A549 (cell line): ENCODE results near the gene MYO6. TPM values are rescaled to one million over a fixed set of nuclear protein-coding genes. Genes with fewer than 3 reads are reported as not detected.
"Not testable (repeated sequence)": the region's sequence is repeated elsewhere in the genome, so short reads cannot be mapped to it uniquely, and the experiment has no call there.

Source experiments
- ATAC-seq, 2 experiments: fragments of 200-7000 bp in 1 of 2; fragments of >200 bp in 1 of 2; cut with Nextera tagmentation in 1 of 2; cut with Tn5 transposase in 1 of 2; 3 replicates each; pipeline versions ENCODE4 v1.8.0 to v1.9.1; 2018 to 2020; ENCODE audit warnings: mild to moderate bottlenecking in 1 of 2, moderate library complexity in 1 of 2
- CTCF ChIA-PET: fragments of 300-600 bp; sonication (Branson Sonifier 250); formaldehyde crosslinking; extraction: SDS; loops from one replicate; lab custom pipeline; 2021; ENCODE audit warnings: antibody characterized with exemption, inconsistent platforms; lab: Yijun Ruan, JAX
- POLR2A ChIA-PET: fragments of 350-600 bp; formaldehyde crosslinking; extraction: SDS; loops from one replicate; lab custom pipeline; 2021; ENCODE audit warnings: antibody characterized with exemption, inconsistent platforms; lab: Yijun Ruan, JAX
- DNase-seq, 2 experiments: peaks; one replicate each; pipeline versions ENCODE4 v3.0.0 to v3.0.0-alpha.2; 2011 to 2016; ENCODE audit warnings: low read depth in 1 of 2, low spot score in 1 of 2
- FAIRE-seq: peaks from 2 replicates; lab custom pipeline; 2011; peaks lifted over from hg19 to GRCh38; lab: Jason Lieb, UNC
- H3K27ac ChIP-seq, 2 experiments: fragments of >200 bp; sonication (Bioruptor Twin); formaldehyde crosslinking; 3 replicates each; pipeline ENCODE4 v1.5.1; 2016 to 2017
- H3K4me1 ChIP-seq: fragments of >200 bp; sonication (Bioruptor Twin); formaldehyde crosslinking; 3 replicates; pipeline ENCODE4 v1.6.1; 2016
- H3K4me2 ChIP-seq: fragments of >200 bp; sonication (Bioruptor Twin); formaldehyde crosslinking; 3 replicates; pipeline ENCODE4 v1.6.1; 2016
- H3K4me3 ChIP-seq: fragments of >200 bp; sonication (Bioruptor Twin); formaldehyde crosslinking; 3 replicates; pipeline ENCODE4 v1.5.1; 2016
- H3K9me3 ChIP-seq: fragments of >200 bp; sonication (Bioruptor Twin); formaldehyde crosslinking; 3 replicates; pipeline ENCODE4 v1.6.1; 2016
- BHLHE40 ChIP-seq: IDR thresholded peaks from 2 replicates; pipeline ENCODE4 v1.6.1; 2012; ENCODE audit warnings: low read depth, low read length, inconsistent platforms
- CHD4 ChIP-seq: fragments of 200-600 bp; sonication (generic); IDR thresholded peaks from 2 replicates; pipeline ENCODE4 v1.6.1; 2016; ENCODE audit warnings: antibody characterized with exemption, mild to moderate bottlenecking, borderline replicate concordance
- EP300 ChIP-seq, 2 experiments: fragments of >200 bp; sonication (Bioruptor Twin); formaldehyde crosslinking; IDR thresholded peaks; 2 replicates in 1 of 2; 3 replicates in 1 of 2; pipeline ENCODE4 v1.6.1; 2016 to 2017
- FOSL2 ChIP-seq, 2 experiments: fragments of 450-650 bp in 1 of 2; fragments of >200 bp in 1 of 2; sonication (Bioruptor Twin) in 1 of 2; formaldehyde crosslinking; IDR thresholded peaks; 2 replicates each; pipeline versions ENCODE4 v1.5.0 to v1.6.1; 2016 to 2020; ENCODE audit warnings: mild to moderate bottlenecking in 1 of 2, moderate library complexity in 1 of 2
- FOXS1 ChIP-seq: fragments of 250-450 bp; sonication (Bioruptor Pico); IDR thresholded peaks from 2 replicates; pipeline ENCODE4 v1.5.0; 2020; ENCODE audit warnings: mild to moderate bottlenecking, moderate library complexity
- HOXA7 ChIP-seq: fragments of 250-450 bp; sonication (Bioruptor Pico); IDR thresholded peaks from 2 replicates; pipeline ENCODE4 v1.5.0; 2020; ENCODE audit warnings: mild to moderate bottlenecking, moderate library complexity
- HOXB13 ChIP-seq: fragments of 250-450 bp; sonication (Bioruptor Pico); IDR thresholded peaks from 2 replicates; pipeline ENCODE4 v1.5.0; 2020; ENCODE audit warnings: low read depth, mild to moderate bottlenecking, moderate library complexity
- HOXB5 ChIP-seq: fragments of 250-450 bp; sonication (Bioruptor Pico); IDR thresholded peaks from 2 replicates; pipeline ENCODE4 v1.5.0; 2020; ENCODE audit warnings: mild to moderate bottlenecking, moderate library complexity
- JUN ChIP-seq, 2 experiments: fragments of >200 bp; sonication (Bioruptor Twin); formaldehyde crosslinking; IDR thresholded peaks; 2 replicates in 1 of 2; 3 replicates in 1 of 2; pipeline ENCODE4 v1.6.1; 2016 to 2017
- MAZ ChIP-seq: fragments of 150-350 bp; IDR thresholded peaks from 2 replicates; pipeline ENCODE4 v1.6.1; 2014; ENCODE audit warnings: antibody characterized with exemption, low read depth, low read length, borderline replicate concordance
- MYC ChIP-seq: IDR thresholded peaks from 2 replicates; pipeline ENCODE4 v1.6.1; 2012; ENCODE audit warnings: mild to moderate bottlenecking, inconsistent platforms, low read length, improper control_type of control experiment, borderline replicate concordance
- NFE2L2 ChIP-seq: fragments of 150-350 bp; conservative IDR thresholded peaks from 2 replicates; pipeline ENCODE4 v1.6.1; 2014; ENCODE audit warnings: low read length
- NPAS2 ChIP-seq: fragments of 250-450 bp; sonication (Bioruptor Pico); IDR thresholded peaks from 2 replicates; pipeline ENCODE4 v1.8.0; 2022; ENCODE audit warnings: mild to moderate bottlenecking, moderate library complexity, borderline replicate concordance
- PHF8 ChIP-seq: fragments of 200-600 bp; sonication (generic); IDR thresholded peaks from 2 replicates; pipeline ENCODE4 v1.6.1; 2016; ENCODE audit warnings: low read depth, mild to moderate bottlenecking, antibody characterized with exemption, moderate library complexity, borderline replicate concordance
- POLR2A ChIP-seq: IDR thresholded peaks from 2 replicates; pipeline ENCODE4 v1.6.1; 2012; ENCODE audit warnings: mild to moderate bottlenecking, low read length
- POLR2AphosphoS2 ChIP-seq: conservative IDR thresholded peaks from 2 replicates; pipeline ENCODE4 v1.6.1; 2012; ENCODE audit warnings: low read length, improper control_type of control experiment, inconsistent platforms
- RAD21 ChIP-seq, 2 experiments: fragments of >200 bp in 1 of 2; sonication (Bioruptor Twin) in 1 of 2; formaldehyde crosslinking in 1 of 2; IDR thresholded peaks in 1 of 2; conservative IDR thresholded peaks in 1 of 2; 2 replicates in 1 of 2; 3 replicates in 1 of 2; pipeline ENCODE4 v1.6.1; 2012 to 2018; ENCODE audit warnings: inconsistent platforms in 1 of 2
- RCOR1 ChIP-seq: fragments of 150-350 bp; IDR thresholded peaks from 2 replicates; pipeline ENCODE4 v1.6.1; 2014; ENCODE audit warnings: antibody characterized with exemption, low read length, low read depth
- RFX5 ChIP-seq: fragments of 450-650 bp; IDR thresholded peaks from 2 replicates; pipeline ENCODE4 v1.7.1; 2014; ENCODE audit warnings: antibody characterized with exemption, mild to moderate bottlenecking, moderate library complexity
- SREBF2 ChIP-seq: fragments of 450-650 bp; IDR thresholded peaks from 2 replicates; pipeline ENCODE4 v1.6.1; 2014; ENCODE audit warnings: mild to moderate bottlenecking, moderate library complexity
- TP53 ChIP-seq: fragments of 250-450 bp; sonication (Bioruptor Pico); IDR thresholded peaks from 2 replicates; pipeline ENCODE4 v1.5.0; 2021; ENCODE audit warnings: mild to moderate bottlenecking, moderate library complexity
- WGBS: methylation state at CpG from one replicate; pipeline ENCODE4 v1.1.6; 2017; ENCODE audit errors: missing lambda C conversion rate; 5-methylcytosine and 5-hydroxymethylcytosine counted together
- polyA minus RNA-seq: library from RNA; depleted of rRNA, polyadenylated mRNA; stranded (reverse); fragments of >200 nt; gene quantifications from 2 replicates; pipeline ENCODE4 v1.2.3, GENCODE V29; 2011; rRNA and poly(A)+ RNA removed
- polyA plus RNA-seq, 4 experiments: library from polyadenylated mRNA; depleted of rRNA in 3 of 4; stranded (reverse); fragments of >200 nt; fragmentation: RNase III in 1 of 4; extraction: RNeasy Plus Mini Kit Qiagen cat#74134 plus additional on column Dnase treatment in 1 of 4; gene quantifications; 2 replicates in 3 of 4; 3 replicates in 1 of 4; pipeline ENCODE4 v1.2.3, GENCODE V29; 2011 to 2017
- TF ChIP-seq, protein P1 (sequence below): IDR thresholded peaks from 2 replicates; pipeline ENCODE4 v1.6.1; 2012

MYO6 gene
- polyA plus RNA-seq (2011; rRNA removed) (16.0 and 17.3 TPM in 2 replicates), polyA plus RNA-seq (2017; fragmentation: RNase III; extraction: RNeasy Plus Mini Kit Qiagen cat#74134 plus additional on column Dnase treatment) (7.7 to 10.8 TPM (median 9.5 TPM) in 3 replicates), polyA minus RNA-seq (8.1 and 8.4 TPM in 2 replicates)
- polyA plus RNA-seq (2012; cell fraction: cytosol; rRNA removed) = 3.0 and 3.4 TPM in 2 replicates
- 7.6 and 11.2 TPM in 2 replicates for polyA plus RNA-seq (2012; cell fraction: nucleus; rRNA removed)

GRCh38 chr6:75748743-75749538 is at the start of gene MYO6:
Gene MYO6 (plus strand): TSS chr6:75749239. CDS start chr6:75817548, 68,309 bp downstream.
- ChIA-PET CTCF (no interaction called here), POLR2A (no interaction called here)
- no peak for TF ChIP-seq BHLHE40
- no peak for TF ChIP-seq TP53
- no peak for TF ChIP-seq RFX5
- TF ChIP-seq POLR2AphosphoS2 = no peak
- TF ChIP-seq PHF8 = peak; percentile 52
- TF ChIP-seq HOXA7 (CRISPR knock-in tag) = no peak
- no peak for TF ChIP-seq HOXB13 (CRISPR knock-in tag)
- peak in 1 of 2 experiments; percentile 25; a peak in 1 of 5 replicates for TF ChIP-seq JUN (IDR thresholded peaks at IDR 0.05)
- no peak for TF ChIP-seq FOSL2 (IDR thresholded peaks at IDR 0.05)
- no peak for TF ChIP-seq FOSL2 (CRISPR knock-in tag; IDR thresholded peaks at IDR 0.05)
- TF ChIP-seq, protein P1, sequence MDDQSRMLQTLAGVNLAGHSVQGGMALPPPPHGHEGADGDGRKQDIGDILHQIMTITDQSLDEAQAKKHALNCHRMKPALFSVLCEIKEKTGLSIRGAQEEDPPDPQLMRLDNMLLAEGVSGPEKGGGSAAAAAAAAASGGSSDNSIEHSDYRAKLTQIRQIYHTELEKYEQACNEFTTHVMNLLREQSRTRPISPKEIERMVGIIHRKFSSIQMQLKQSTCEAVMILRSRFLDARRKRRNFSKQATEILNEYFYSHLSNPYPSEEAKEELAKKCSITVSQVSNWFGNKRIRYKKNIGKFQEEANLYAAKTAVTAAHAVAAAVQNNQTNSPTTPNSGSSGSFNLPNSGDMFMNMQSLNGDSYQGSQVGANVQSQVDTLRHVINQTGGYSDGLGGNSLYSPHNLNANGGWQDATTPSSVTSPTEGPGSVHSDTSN = no peak
- TF ChIP-seq POLR2A = peak; percentile 71
- no peak for TF ChIP-seq SREBF2
- no peak for TF ChIP-seq RCOR1
- TF ChIP-seq HOXB5 (CRISPR knock-in tag) = no peak
- TF ChIP-seq NFE2L2 = no peak
- TF ChIP-seq RAD21 (conservative IDR thresholded peaks at IDR 0.05 in 1 of 2, IDR thresholded peaks at IDR 0.05 in 1 of 2) = no peak
- no peak for TF ChIP-seq NPAS2
- no peak for TF ChIP-seq CHD4

DNA sequence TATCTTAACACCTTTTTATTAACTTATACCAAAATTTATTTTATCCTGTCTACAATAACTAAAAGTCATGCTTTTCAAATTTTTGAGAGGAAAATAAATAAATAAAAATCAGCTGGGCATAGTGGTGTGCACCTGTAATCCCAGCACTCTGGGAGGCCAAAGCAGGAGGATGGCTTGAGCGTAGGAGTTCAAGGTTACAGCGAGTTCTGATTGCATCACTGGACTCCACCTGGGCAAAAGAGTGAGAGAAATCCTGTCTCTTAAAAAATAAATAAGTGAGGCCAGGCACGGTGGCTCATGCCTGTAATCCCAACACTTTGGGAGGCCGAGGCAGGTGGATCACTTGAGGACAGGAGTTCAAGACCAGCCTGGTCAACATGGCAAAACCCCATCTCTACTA is 40.7 kb upstream of the MYO6 start:
- H3K4me1 ChIP-seq, H3K4me3 ChIP-seq, POLR2A ChIA-PET, H3K9me3 ChIP-seq, FAIRE-seq, H3K27ac ChIP-seq, H3K4me2 ChIP-seq, CTCF ChIA-PET, ATAC-seq, DNase-seq: not testable (repeated sequence)
- 99% methylated on average over 4 of the region's 4 CpGs for WGBS

More at GRCh38 chr6:75748743-75749538, at the start of gene MYO6:
- no peaks in the 10 kb centered on the region for H3K9me3 ChIP-seq
- peak; percentile 28 to 48 for DNase-seq
- ATAC-seq = peak; percentile 90 to 92
- H3K4me2 ChIP-seq = peak within 1 kb of the TSS; percentile 83
- peaks cover 9% of the 10 kb centered on the region; the same call in 2 of the 3 replicates for H3K4me1 ChIP-seq
- WGBS = under 1% methylated on average over 27 of the region's 97 CpGs
- FAIRE-seq = no peak
- peak within 1 kb of the TSS; percentile 91 for H3K4me3 ChIP-seq
- peak within 1 kb of the TSS; percentile 89 to 92 for H3K27ac ChIP-seq

DNA sequence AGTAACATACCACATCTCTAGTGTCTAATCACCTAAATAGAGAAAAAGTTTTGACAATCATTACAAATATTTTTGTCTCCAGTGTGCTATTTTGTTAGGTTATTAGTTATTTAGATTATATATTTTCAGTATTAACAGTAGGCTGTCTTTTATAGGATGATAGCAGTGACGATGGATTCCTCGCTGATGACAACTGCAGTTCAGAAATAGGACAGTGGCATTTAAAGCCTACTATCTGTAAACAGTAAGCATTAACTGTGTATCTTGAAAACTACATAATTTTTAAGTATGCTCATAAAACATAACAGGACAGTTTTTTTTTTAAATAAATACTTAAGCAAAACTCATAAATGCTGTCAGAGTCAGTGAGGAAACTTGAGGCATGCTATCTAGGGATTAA is 37.9 kb upstream of the MYO6 start:
- 97% methylated on average over 2 of the region's 2 CpGs for WGBS
- no peak for DNase-seq

More for the DNA sequence above, 37.9 kb upstream of the MYO6 start:
- no peak for TF ChIP-seq HOXB13 (CRISPR knock-in tag)
- no peak for TF ChIP-seq HOXB5 (CRISPR knock-in tag)
- no peak for TF ChIP-seq EP300 (IDR thresholded peaks at IDR 0.05)
- no peak for TF ChIP-seq SREBF2
- no peak for TF ChIP-seq MAZ
- TF ChIP-seq FOXS1 (CRISPR knock-in tag) = no peak
- no peak for TF ChIP-seq RFX5
- no peak for TF ChIP-seq MYC
- no peak for TF ChIP-seq RAD21 (conservative IDR thresholded peaks at IDR 0.05 in 1 of 2, IDR thresholded peaks at IDR 0.05 in 1 of 2)
- CTCF ChIA-PET = no interaction called here
- no peak overlapping the region for H3K27ac ChIP-seq
- no peak overlapping the region for H3K4me3 ChIP-seq
- POLR2A ChIA-PET = no interaction called here
- no peaks in the 10 kb centered on the region for H3K9me3 ChIP-seq
- FAIRE-seq (no peak), ATAC-seq (no peak)
- no peaks in the 10 kb centered on the region for H3K4me1 ChIP-seq
- no peak overlapping the region for H3K4me2 ChIP-seq
